HG03135 (cell line): Measurements from ENCODE around the gene ST3GAL3.
A peak's percentile ranks its signal among the peaks of the same experiment; 100 is the strongest.

Source experiments
- ATAC-seq: cut with Tn5 transposase; IDR thresholded peaks from one replicate; pipeline ENCODE4 v1.9.1; 2021; ENCODE audit warnings: mild to moderate bottlenecking, moderate library complexity; ENCODE audit not compliant: unreplicated experiment

ST3GAL3 gene

GRCh38 chr1:43957407-43958040 lies 250.2 kb downstream of the ST3GAL3 start:
- no peak for ATAC-seq

- no peak for ATAC-seq
These were observed 251.3 kb downstream of the ST3GAL3 start for GRCh38 chr1:43958351-43959255.

GRCh38 chr1:43960798-43961197 lies 253.5 kb downstream of the ST3GAL3 start:
- ATAC-seq, result no peak

GRCh38 chr1:43961692-43962091 lies 254.4 kb downstream of the ST3GAL3 start:
- no peak for ATAC-seq

GRCh38 chr1:43962324-43962723 lies 255.0 kb downstream of the ST3GAL3 start:
- no peak for ATAC-seq

- ATAC-seq, result no peak
These were observed 255.7 kb downstream of the ST3GAL3 start for GRCh38 chr1:43963006-43963405.

- ATAC-seq, result no peak
These were observed 256.6 kb downstream of the ST3GAL3 start for GRCh38 chr1:43963890-43964289.

- ATAC-seq, result no peak
These were observed 258.0 kb downstream of the ST3GAL3 start for GRCh38 chr1:43965316-43965715.

- ATAC-seq, result no peak
These were observed 261.1 kb downstream of the ST3GAL3 start for GRCh38 chr1:43968348-43968948.

GRCh38 chr1:43969416-43969745 lies 262.0 kb downstream of the ST3GAL3 start:
- no peak for ATAC-seq

- ATAC-seq, result peak; percentile 82
These were observed 262.6 kb downstream of the ST3GAL3 start, which contains the start of gene DPH2 for GRCh38 chr1:43969746-43970466. DPH2 (plus strand) TSS chr1:43970010; CDS start chr1:43970176, 166 bp downstream.

GRCh38 chr1:43970502-43970901 lies 263.2 kb downstream of the ST3GAL3 start:
- no peak for ATAC-seq

- ATAC-seq, result no peak
These were observed 263.6 kb downstream of the ST3GAL3 start for GRCh38 chr1:43970911-43971310.

- no peak for ATAC-seq
These were observed 264.1 kb downstream of the ST3GAL3 start for GRCh38 chr1:43971336-43971980.

- ATAC-seq, result no peak
These were observed 266.7 kb downstream of the ST3GAL3 start for GRCh38 chr1:43973981-43974442.

- ATAC-seq, result peak; percentile 64
These were observed 267.3 kb downstream of the ST3GAL3 start, which contains the start of gene ATP6V0B for GRCh38 chr1:43974443-43975248. ATP6V0B (plus strand) TSS chr1:43974960; CDS start chr1:43975041, 81 bp downstream.

- peak; percentile 2 for ATAC-seq
These were observed 268.1 kb downstream of the ST3GAL3 start for GRCh38 chr1:43975249-43975961.

GRCh38 chr1:43976045-43976444 lies 268.7 kb downstream of the ST3GAL3 start:
- ATAC-seq, result no peak

GRCh38 chr1:43976890-43977289 lies 269.6 kb downstream of the ST3GAL3 start:
- ATAC-seq, result no peak
